AG20443 (cell line): ENCODE data around the gene CAMK1D.
"Not testable (repeated sequence)": the region's sequence is repeated elsewhere in the genome, so short reads cannot be mapped to it uniquely, and the experiment has no call there.

ENCODE experiments used
- DNase-seq: peaks from one replicate; pipeline ENCODE4 v3.0.0; 2012; ENCODE audit warnings: low spot score, mixed read lengths

CAMK1D gene

GRCh38 chr10:12724807-12725579, 375.6 kb downstream of the CAMK1D start:
- no peak for DNase-seq

- DNase-seq: not testable (repeated sequence)
Observed at GRCh38 chr10:12725580-12725888, 376.2 kb downstream of the CAMK1D start.

- no peak for DNase-seq
Observed at GRCh38 chr10:12726971-12727831, 377.9 kb downstream of the CAMK1D start.

- no peak for DNase-seq
Observed at GRCh38 chr10:12727832-12728215, 378.5 kb downstream of the CAMK1D start.

GRCh38 chr10:12728494-12728893, 379.1 kb downstream of the CAMK1D start:
- peak; percentile 54 for DNase-seq

- DNase-seq: no peak
Observed at GRCh38 chr10:12729885-12730284, 380.5 kb downstream of the CAMK1D start.

GRCh38 chr10:12730809-12731519, 381.6 kb downstream of the CAMK1D start:
- peak; percentile 57 for DNase-seq

- DNase-seq: no peak
Observed at GRCh38 chr10:12733271-12733670, 383.9 kb downstream of the CAMK1D start.

GRCh38 chr10:12735843-12736462, 386.6 kb downstream of the CAMK1D start:
- DNase-seq: no peak

- no peak for DNase-seq
Observed at GRCh38 chr10:12740813-12741212, 391.5 kb downstream of the CAMK1D start.

- DNase-seq: no peak
Observed at GRCh38 chr10:12741360-12741804, 392.0 kb downstream of the CAMK1D start.

- no peak for DNase-seq
Observed at GRCh38 chr10:12742771-12743170, 393.4 kb downstream of the CAMK1D start.

- DNase-seq: not testable (repeated sequence)
Observed at GRCh38 chr10:12743466-12743865, 394.1 kb downstream of the CAMK1D start.

GRCh38 chr10:12743941-12744340, 394.6 kb downstream of the CAMK1D start:
- no peak for DNase-seq

- no peak for DNase-seq
Observed at GRCh38 chr10:12748186-12748585, 398.8 kb downstream of the CAMK1D start.

- no peak for DNase-seq
Observed at GRCh38 chr10:12749760-12750478, 400.6 kb downstream of the CAMK1D start.

- DNase-seq: no peak
Observed at GRCh38 chr10:12750526-12751201, 401.3 kb downstream of the CAMK1D start.

GRCh38 chr10:12755075-12755474, 405.7 kb downstream of the CAMK1D start:
- no peak for DNase-seq

- DNase-seq: no peak
Observed at GRCh38 chr10:12757351-12757750, 408.0 kb downstream of the CAMK1D start.

GRCh38 chr10:12758271-12758670, 408.9 kb downstream of the CAMK1D start:
- no peak for DNase-seq

GRCh38 chr10:12766223-12766622, 416.9 kb downstream of the CAMK1D start:
- no peak for DNase-seq
